PC-9 (cell line): Measurements from ENCODE around the gene CDH12.

Experiments used
- EZH2 ChIP-seq: fragments of 200-600 bp; sonication (generic); IDR thresholded peaks from 2 replicates; pipeline ENCODE4 v1.8.0; 2017; ENCODE audit warnings: antibody characterized with exemption, low read depth
- TF ChIP-seq, protein P1 (sequence below): fragments of 200-600 bp; sonication (generic); conservative IDR thresholded peaks from 2 replicates; pipeline ENCODE4 v1.6.1; 2017; ENCODE audit warnings: mixed run types, antibody characterized with exemption, mild to moderate bottlenecking, moderate library complexity

DNA sequence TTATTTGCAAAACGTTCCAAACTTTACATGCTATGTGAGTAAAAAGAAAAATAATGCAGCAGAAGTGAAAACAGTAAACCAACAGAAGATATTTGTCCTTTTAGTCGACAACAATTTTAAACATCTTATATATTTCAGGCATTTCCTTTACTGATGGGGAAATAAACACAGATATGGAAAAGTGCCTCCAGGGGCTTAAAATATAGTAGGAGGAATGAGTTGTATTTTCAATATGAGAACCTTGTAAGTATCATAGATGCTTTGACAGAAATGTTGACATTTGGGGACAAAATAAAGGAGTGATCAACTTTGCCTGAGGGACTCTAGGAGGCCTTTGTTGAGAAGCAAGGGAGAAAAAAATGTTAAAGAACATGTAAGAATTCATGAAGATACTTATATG is 1043.5 kb downstream of the CDH12 start:
- TF ChIP-seq, protein P1, sequence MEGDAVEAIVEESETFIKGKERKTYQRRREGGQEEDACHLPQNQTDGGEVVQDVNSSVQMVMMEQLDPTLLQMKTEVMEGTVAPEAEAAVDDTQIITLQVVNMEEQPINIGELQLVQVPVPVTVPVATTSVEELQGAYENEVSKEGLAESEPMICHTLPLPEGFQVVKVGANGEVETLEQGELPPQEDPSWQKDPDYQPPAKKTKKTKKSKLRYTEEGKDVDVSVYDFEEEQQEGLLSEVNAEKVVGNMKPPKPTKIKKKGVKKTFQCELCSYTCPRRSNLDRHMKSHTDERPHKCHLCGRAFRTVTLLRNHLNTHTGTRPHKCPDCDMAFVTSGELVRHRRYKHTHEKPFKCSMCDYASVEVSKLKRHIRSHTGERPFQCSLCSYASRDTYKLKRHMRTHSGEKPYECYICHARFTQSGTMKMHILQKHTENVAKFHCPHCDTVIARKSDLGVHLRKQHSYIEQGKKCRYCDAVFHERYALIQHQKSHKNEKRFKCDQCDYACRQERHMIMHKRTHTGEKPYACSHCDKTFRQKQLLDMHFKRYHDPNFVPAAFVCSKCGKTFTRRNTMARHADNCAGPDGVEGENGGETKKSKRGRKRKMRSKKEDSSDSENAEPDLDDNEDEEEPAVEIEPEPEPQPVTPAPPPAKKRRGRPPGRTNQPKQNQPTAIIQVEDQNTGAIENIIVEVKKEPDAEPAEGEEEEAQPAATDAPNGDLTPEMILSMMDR, result no peak
- no peak for TF ChIP-seq EZH2
